GM12878 (cell line): ENCODE measurements around the gene MTAP. TPM values are rescaled to one million over a fixed set of nuclear protein-coding genes. Genes with fewer than 3 reads are reported as not detected.

ENCODE experiments used
- ATAC-seq: fragments of 200-7000 bp; cut with Tn5 transposase; 3 replicates; pipeline ENCODE4 v1.9.1; 2020; ENCODE audit warnings: mild to moderate bottlenecking, moderate library complexity
- BruUV-seq: library from RNA; stranded (reverse); fragments of 400-500 nt; replicated peaks from 2 replicates; lab custom pipeline; 2021; lab: Mats Ljungman, UMichigan
- CTCF ChIA-PET: fragments of 300-600 bp; sonication (Branson Sonifier 250); formaldehyde crosslinking; extraction: SDS; loops from one replicate; lab custom pipeline; 2021; ENCODE audit warnings: inconsistent platforms; lab: Yijun Ruan, JAX
- POLR2A ChIA-PET: fragments of 350-600 bp; formaldehyde crosslinking; extraction: SDS; loops from one replicate; lab custom pipeline; 2021; ENCODE audit warnings: inconsistent platforms; lab: Charles Lee
- RAD21 ChIA-PET: fragments of 300-600 bp; sonication (Branson Sonifier 250); formaldehyde crosslinking; loops from one replicate; lab custom pipeline; 2023; ENCODE audit warnings: antibody characterized with exemption; ENCODE audit not compliant: unreplicated experiment; lab: Charles Lee
- SMC1A ChIA-PET: fragments of 300-600 bp; sonication (Branson Sonifier 250); formaldehyde crosslinking; loops from one replicate; lab custom pipeline; 2023; ENCODE audit not compliant: unreplicated experiment, uncharacterized antibody; lab: Charles Lee
- DNase-seq: peaks from one replicate; pipeline ENCODE4 v3.0.0-alpha.2; 2011; ENCODE audit warnings: low read depth, low spot score
- FAIRE-seq: peaks from 3 replicates; lab custom pipeline; 2011; peaks lifted over from hg19 to GRCh38; lab: Jason Lieb, UNC
- H2AFZ ChIP-seq: 2 replicates; pipeline ENCODE4 v1.6.0; 2011; ENCODE audit warnings: low read depth, low read length, control low read depth; ENCODE audit not compliant: control insufficient read depth
- H3K27ac ChIP-seq: 2 replicates; pipeline ENCODE4 v1.5.1; 2011; ENCODE audit warnings: control low read depth; ENCODE audit not compliant: control insufficient read depth, insufficient read depth
- H3K27me3 ChIP-seq, 2 experiments: replicated peaks in 1 of 2; 2 replicates each; pipeline versions ENCODE4 v1.6.0 to v1.6.1; 2011; ENCODE audit warnings: low read length in 1 of 2; ENCODE audit not compliant: control insufficient read depth in 2 of 2, insufficient read depth in 2 of 2
- H3K36me3 ChIP-seq, 2 experiments: 2 replicates each; pipeline ENCODE4 v1.5.1; 2011; ENCODE audit warnings: low read length in 1 of 2; ENCODE audit not compliant: control insufficient read depth in 2 of 2, insufficient read depth in 2 of 2
- H3K4me1 ChIP-seq: 2 replicates; pipeline ENCODE4 v1.6.1; 2011; ENCODE audit warnings: mild to moderate bottlenecking, low read length, moderate library complexity, mixed read lengths; ENCODE audit not compliant: control insufficient read depth, insufficient read depth
- H3K4me2 ChIP-seq: 2 replicates; pipeline ENCODE4 v1.6.0; 2011; ENCODE audit warnings: control low read depth; ENCODE audit not compliant: control insufficient read depth, insufficient read depth
- H3K4me3 ChIP-seq: fragments of 200-600 bp; sonication (generic); 2 replicates; pipeline ENCODE4 v1.5.1; 2016
- H3K79me2 ChIP-seq: 2 replicates; pipeline ENCODE4 v1.6.0; 2011; ENCODE audit warnings: low read length; ENCODE audit not compliant: control insufficient read depth, insufficient read depth
- H3K9ac ChIP-seq: 2 replicates; pipeline ENCODE4 v1.8.0; 2011; ENCODE audit warnings: low read length, control low read depth, mixed read lengths; ENCODE audit not compliant: control insufficient read depth, insufficient read depth
- H3K9me3 ChIP-seq: replicated peaks from 3 replicates; pipeline ENCODE4 v1.5.1; 2011; ENCODE audit warnings: mild to moderate bottlenecking, low read length; ENCODE audit not compliant: control insufficient read depth, insufficient read depth
- H4K20me1 ChIP-seq: 2 replicates; pipeline ENCODE4 v1.6.0; 2011; ENCODE audit not compliant: control insufficient read depth, insufficient read depth
- ATF7 ChIP-seq: fragments of 450-650 bp; IDR thresholded peaks from 2 replicates; pipeline ENCODE4 v1.6.1; 2016; ENCODE audit warnings: low read depth, mild to moderate bottlenecking
- BACH1 ChIP-seq: fragments of 450-650 bp; IDR thresholded peaks from 2 replicates; pipeline ENCODE4 v1.6.1; 2017; ENCODE audit warnings: mild to moderate bottlenecking, borderline replicate concordance
- BCL11A ChIP-seq: IDR thresholded peaks from 2 replicates; pipeline ENCODE4 v1.6.1; 2011; ENCODE audit warnings: low read depth, low read length
- CHD2 ChIP-seq: IDR thresholded peaks from 2 replicates; pipeline ENCODE4 v1.6.1; 2011; ENCODE audit warnings: low read depth, low read length, improper control_type of control experiment, borderline replicate concordance
- ESRRA ChIP-seq: IDR thresholded peaks from 2 replicates; pipeline ENCODE4 v1.6.1; 2012; ENCODE audit warnings: mild to moderate bottlenecking, low read length, improper control_type of control experiment
- FOXM1 ChIP-seq: IDR thresholded peaks from 2 replicates; pipeline ENCODE4 v1.6.1; 2012; ENCODE audit warnings: low read depth, mild to moderate bottlenecking, inconsistent platforms, low read length, moderate library complexity
- MEF2B ChIP-seq: fragments of 450-650 bp; IDR thresholded peaks from 2 replicates; pipeline ENCODE4 v1.6.1; 2018; ENCODE audit warnings: mild to moderate bottlenecking, moderate library complexity; ENCODE audit not compliant: partially characterized antibody, poor library complexity, severe bottlenecking
- NFXL1 ChIP-seq: fragments of 450-650 bp; IDR thresholded peaks from 2 replicates; pipeline ENCODE4 v1.6.1; 2017; ENCODE audit warnings: antibody characterized with exemption, mild to moderate bottlenecking, borderline replicate concordance
- NRF1 ChIP-seq: conservative IDR thresholded peaks from 2 replicates; pipeline ENCODE4 v1.6.1; 2011; ENCODE audit warnings: mild to moderate bottlenecking, low read depth, low read length, improper control_type of control experiment
- POLR2A ChIP-seq: IDR thresholded peaks from 2 replicates; pipeline ENCODE4 v1.6.1; 2011; ENCODE audit warnings: low read depth, mild to moderate bottlenecking, low read length
- RAD21 ChIP-seq: IDR thresholded peaks from 2 replicates; pipeline ENCODE4 v1.6.1; 2011; ENCODE audit warnings: mild to moderate bottlenecking, low read depth, low read length, moderate library complexity; ENCODE audit not compliant: insufficient read depth
- SMC3 ChIP-seq: IDR thresholded peaks from 2 replicates; pipeline ENCODE4 v1.6.1; 2011; ENCODE audit warnings: low read length, improper control_type of control experiment, borderline replicate concordance
- SREBF1 ChIP-seq: IDR thresholded peaks from 2 replicates; pipeline ENCODE4 v1.6.1; 2012; ENCODE audit warnings: mild to moderate bottlenecking, low read length
- TAF1 ChIP-seq: IDR thresholded peaks from 2 replicates; pipeline ENCODE4 v1.6.1; 2011; ENCODE audit warnings: mild to moderate bottlenecking, low read depth, low read length, borderline replicate concordance
- YY1 ChIP-seq: IDR thresholded peaks from 2 replicates; pipeline ENCODE4 v1.6.1; 2011; ENCODE audit warnings: low read depth, mild to moderate bottlenecking, low read length
- ZNF384 ChIP-seq: IDR thresholded peaks from 2 replicates; pipeline ENCODE4 v1.6.1; 2012; ENCODE audit warnings: low read depth, mild to moderate bottlenecking, low read length, improper control_type of control experiment, borderline replicate concordance
- WGBS: methylation state at CpG from one replicate; pipeline ENCODE4 v1.1.6; 2016; ENCODE audit warnings: low lambda C conversion rate; ENCODE audit not compliant: insufficient replicate concordance, insufficient coverage; ENCODE audit errors: missing lambda C conversion rate; 5-methylcytosine and 5-hydroxymethylcytosine counted together
- in situ Hi-C: fragments of 300-500 bp; cut with MboI; formaldehyde crosslinking; loops from 9 replicates; pipeline ENCODE4 v1.14.3; 2018; ENCODE audit warnings: mixed read lengths
- intact Hi-C: fragments of 100-400 bp; cut with micrococcal nuclease; formaldehyde crosslinking; loops from one replicate; pipeline ENCODE4 v1.14.2; 2022; ENCODE audit not compliant: unreplicated experiment
- polyA plus RNA-seq, 11 experiments: library from polyadenylated mRNA; depleted of rRNA in 4 of 11; unstranded in 6 of 11; stranded (reverse) in 5 of 11; fragments of >200 nt; fragmentation: Nextera tagmentation in 4 of 11; fragmentation: Illumina TruSeq in 1 of 11; extraction: Ambion mirVana in 4 of 11; extraction: Trizol in 1 of 11; gene quantifications; 1 replicate in 1 of 11; 2 replicates in 10 of 11; pipeline versions ENCODE4 v1.2.1 to v1.2.3, GENCODE V29; 2011 to 2016; ENCODE audit warnings: inconsistent platforms in 2 of 11, missing spikeins in 2 of 11, low read depth in 1 of 11
- total RNA-seq, 4 experiments: library from RNA; depleted of rRNA in 3 of 4; stranded (reverse); fragments of >200 nt in 3 of 4; fragmentation: Illumina TruSeq in 1 of 4; extraction: Trizol in 1 of 4; gene quantifications; 2 replicates each; pipeline versions ENCODE4 v1.2.1 to v1.2.3, GENCODE V29; 2013 to 2021
- TF ChIP-seq, protein P1 (sequence below): fragments of 450-650 bp; IDR thresholded peaks from 2 replicates; pipeline ENCODE4 v1.6.1; 2017; ENCODE audit warnings: mild to moderate bottlenecking, low read depth, inconsistent platforms; ENCODE audit not compliant: poor library complexity, severe bottlenecking
- TF ChIP-seq, protein P2 (sequence below): fragments of 450-650 bp; IDR thresholded peaks from 2 replicates; pipeline ENCODE4 v1.6.1; 2017; ENCODE audit warnings: mild to moderate bottlenecking

Gene MTAP
- total and polyA plus RNA-seq, 10 of the 15 experiments (the other 5 are each of a cell fraction or from before 2014, with no cell fraction given) = 16.4 to 29.9 (median 22.6) TPM

DNA sequence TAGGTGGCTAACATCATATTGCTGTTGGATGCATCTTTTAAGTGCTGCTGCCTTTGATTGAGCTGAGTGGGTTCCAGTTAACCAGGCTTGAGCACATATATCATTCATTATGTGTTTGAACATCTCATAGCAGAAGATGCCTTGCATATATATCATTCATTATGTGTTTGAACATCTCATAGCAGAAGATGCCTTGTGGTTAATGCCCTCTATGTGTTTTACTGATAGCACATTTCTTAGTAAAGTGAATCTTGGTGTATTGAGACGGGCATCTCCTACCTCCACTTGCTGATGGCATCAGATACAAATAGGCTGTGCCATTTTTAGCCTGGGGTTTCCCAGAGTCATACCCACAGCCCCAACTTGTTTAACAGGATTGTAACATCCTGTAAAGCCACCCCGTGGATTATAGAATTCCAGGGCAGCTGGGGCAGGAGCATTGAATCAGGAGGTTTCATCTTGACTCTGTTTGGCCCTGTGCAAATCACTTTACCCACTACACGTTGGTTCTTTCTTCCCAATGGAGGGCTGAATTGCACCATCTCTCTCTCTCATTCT lies 26.5 kb downstream of the MTAP start:
- FAIRE-seq = no peak
- H3K9me3 ChIP-seq = no peaks in the 10 kb centered on the region; the same call in 2 of the 3 replicates
- no peak for DNase-seq
- SMC1A ChIA-PET = no interaction called here
- H3K4me1 ChIP-seq = peaks cover 31% of the 10 kb centered on the region
- no peak overlapping the region for H2AFZ ChIP-seq
- in situ Hi-C loops = no loop called here
- peaks cover 5 to 21% of the 10 kb centered on the region in 2 experiments for H3K36me3 ChIP-seq
- CTCF ChIA-PET = no interaction called here
- intact Hi-C loops = no loop called here
- BruUV-seq = no TSS peak
- H4K20me1 ChIP-seq = no peaks in the 10 kb centered on the region
- no peak overlapping the region for H3K9ac ChIP-seq
- no peak for ATAC-seq
- no peak overlapping the region for H3K27ac ChIP-seq
- 17% methylated on average over 3 of the region's 3 CpGs for WGBS
- no peak for TF ChIP-seq SMC3
- TF ChIP-seq NRF1 = no peak
- TF ChIP-seq ESRRA = no peak
- no peak for TF ChIP-seq RAD21
- no peak for TF ChIP-seq MEF2B
- TF ChIP-seq, protein P1, sequence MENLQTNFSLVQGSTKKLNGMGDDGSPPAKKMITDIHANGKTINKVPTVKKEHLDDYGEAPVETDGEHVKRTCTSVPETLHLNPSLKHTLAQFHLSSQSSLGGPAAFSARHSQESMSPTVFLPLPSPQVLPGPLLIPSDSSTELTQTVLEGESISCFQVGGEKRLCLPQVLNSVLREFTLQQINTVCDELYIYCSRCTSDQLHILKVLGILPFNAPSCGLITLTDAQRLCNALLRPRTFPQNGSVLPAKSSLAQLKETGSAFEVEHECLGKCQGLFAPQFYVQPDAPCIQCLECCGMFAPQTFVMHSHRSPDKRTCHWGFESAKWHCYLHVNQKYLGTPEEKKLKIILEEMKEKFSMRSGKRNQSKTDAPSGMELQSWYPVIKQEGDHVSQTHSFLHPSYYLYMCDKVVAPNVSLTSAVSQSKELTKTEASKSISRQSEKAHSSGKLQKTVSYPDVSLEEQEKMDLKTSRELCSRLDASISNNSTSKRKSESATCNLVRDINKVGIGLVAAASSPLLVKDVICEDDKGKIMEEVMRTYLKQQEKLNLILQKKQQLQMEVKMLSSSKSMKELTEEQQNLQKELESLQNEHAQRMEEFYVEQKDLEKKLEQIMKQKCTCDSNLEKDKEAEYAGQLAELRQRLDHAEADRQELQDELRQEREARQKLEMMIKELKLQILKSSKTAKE = no peak
- TF ChIP-seq ZNF384 = no peak
- TF ChIP-seq TAF1 = no peak
- TF ChIP-seq NFXL1 = no peak
- no peak for TF ChIP-seq YY1
- no peak for TF ChIP-seq BACH1
- no peak for TF ChIP-seq POLR2A
- TF ChIP-seq, protein P2, sequence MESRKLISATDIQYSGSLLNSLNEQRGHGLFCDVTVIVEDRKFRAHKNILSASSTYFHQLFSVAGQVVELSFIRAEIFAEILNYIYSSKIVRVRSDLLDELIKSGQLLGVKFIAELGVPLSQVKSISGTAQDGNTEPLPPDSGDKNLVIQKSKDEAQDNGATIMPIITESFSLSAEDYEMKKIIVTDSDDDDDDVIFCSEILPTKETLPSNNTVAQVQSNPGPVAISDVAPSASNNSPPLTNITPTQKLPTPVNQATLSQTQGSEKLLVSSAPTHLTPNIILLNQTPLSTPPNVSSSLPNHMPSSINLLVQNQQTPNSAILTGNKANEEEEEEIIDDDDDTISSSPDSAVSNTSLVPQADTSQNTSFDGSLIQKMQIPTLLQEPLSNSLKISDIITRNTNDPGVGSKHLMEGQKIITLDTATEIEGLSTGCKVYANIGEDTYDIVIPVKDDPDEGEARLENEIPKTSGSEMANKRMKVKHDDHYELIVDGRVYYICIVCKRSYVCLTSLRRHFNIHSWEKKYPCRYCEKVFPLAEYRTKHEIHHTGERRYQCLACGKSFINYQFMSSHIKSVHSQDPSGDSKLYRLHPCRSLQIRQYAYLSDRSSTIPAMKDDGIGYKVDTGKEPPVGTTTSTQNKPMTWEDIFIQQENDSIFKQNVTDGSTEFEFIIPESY = no peak
- TF ChIP-seq BCL11A = no peak
- TF ChIP-seq FOXM1 = no peak
- TF ChIP-seq CHD2 = no peak
- no peak for TF ChIP-seq SREBF1
- no peak for TF ChIP-seq ATF7
- H3K4me3 ChIP-seq = no peak overlapping the region
- H3K27me3 ChIP-seq = no peaks in the 10 kb centered on the region
- no peaks in the 10 kb centered on the region for H3K79me2 ChIP-seq
- RAD21 ChIA-PET = no interaction called here
- POLR2A ChIA-PET = no interaction called here
- no peak overlapping the region for H3K4me2 ChIP-seq
